Spleen (tissue), 7 donors: Measurements from ENCODE around the gene PRR30.

ENCODE experiments used
- POLR2A ChIP-seq, 3 donors: fragments of 450-650 bp; IDR thresholded peaks; one replicate each; pipeline ENCODE4 v1.5.1; 2017; ENCODE audit warnings: antibody characterized with exemption in 3 of 3, mild to moderate bottlenecking in 1 of 3
- TF ChIP-seq, protein P1 (sequence below), 11 experiments: fragments of 200-600 bp in 7 of 11; fragments of 450-650 bp in 4 of 11; sonication (generic) in 4 of 11; IDR thresholded peaks in 8 of 11; conservative IDR thresholded peaks in 3 of 11; 1 replicate in 7 of 11; 2 replicates in 4 of 11; pipeline versions ENCODE4 v1.4.0 to v1.8.0; 2016 to 2021; ENCODE audit warnings: antibody characterized with exemption in 11 of 11, inconsistent platforms in 4 of 11, mild to moderate bottlenecking in 1 of 11
- donor health status: DM: no; HTN: no; CAD: no; lungs with moderate emphysema.
- donor health status: DM: no; HTN: no; CAD: no.
- donor health status: DM: no; HTN: no; CAD: no.

GRCh38 chr2:27171351-27171848, 32.2 kb upstream of the PRR30 start:
- TF ChIP-seq, protein P1, sequence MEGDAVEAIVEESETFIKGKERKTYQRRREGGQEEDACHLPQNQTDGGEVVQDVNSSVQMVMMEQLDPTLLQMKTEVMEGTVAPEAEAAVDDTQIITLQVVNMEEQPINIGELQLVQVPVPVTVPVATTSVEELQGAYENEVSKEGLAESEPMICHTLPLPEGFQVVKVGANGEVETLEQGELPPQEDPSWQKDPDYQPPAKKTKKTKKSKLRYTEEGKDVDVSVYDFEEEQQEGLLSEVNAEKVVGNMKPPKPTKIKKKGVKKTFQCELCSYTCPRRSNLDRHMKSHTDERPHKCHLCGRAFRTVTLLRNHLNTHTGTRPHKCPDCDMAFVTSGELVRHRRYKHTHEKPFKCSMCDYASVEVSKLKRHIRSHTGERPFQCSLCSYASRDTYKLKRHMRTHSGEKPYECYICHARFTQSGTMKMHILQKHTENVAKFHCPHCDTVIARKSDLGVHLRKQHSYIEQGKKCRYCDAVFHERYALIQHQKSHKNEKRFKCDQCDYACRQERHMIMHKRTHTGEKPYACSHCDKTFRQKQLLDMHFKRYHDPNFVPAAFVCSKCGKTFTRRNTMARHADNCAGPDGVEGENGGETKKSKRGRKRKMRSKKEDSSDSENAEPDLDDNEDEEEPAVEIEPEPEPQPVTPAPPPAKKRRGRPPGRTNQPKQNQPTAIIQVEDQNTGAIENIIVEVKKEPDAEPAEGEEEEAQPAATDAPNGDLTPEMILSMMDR (IDR thresholded peaks at IDR 0.05 in 8 of 11, conservative IDR thresholded peaks at IDR 0.05 in 3 of 11), result no peak
- TF ChIP-seq POLR2A (IDR thresholded peaks at IDR 0.05), result no peak
